Suprapubic skin (tissue), 4 donors: ENCODE results near the gene FKBP6. TPM values are rescaled to one million over a fixed set of nuclear protein-coding genes. Genes with fewer than 3 reads are reported as not detected.
A peak's percentile ranks its signal among the peaks of the same experiment; 100 is the strongest.
"Not testable (repeated sequence)": the region's sequence is repeated elsewhere in the genome, so short reads cannot be mapped to it uniquely, and the experiment has no call there.

ENCODE experiments used
- DNase-seq, 2 donors: peaks; one replicate each; pipeline ENCODE4 v3.0.0-alpha.2; 2019; ENCODE audit warnings: low spot score in 2 of 2
- H3K27ac ChIP-seq: fragments of 200-600 bp; sonication (generic); one replicate; pipeline ENCODE4 v1.5.1; 2019
- H3K27me3 ChIP-seq: fragments of 200-600 bp; sonication (generic); one replicate; pipeline ENCODE4 v1.5.1; 2019
- H3K36me3 ChIP-seq: fragments of 200-600 bp; sonication (generic); one replicate; pipeline ENCODE4 v1.5.1; 2019
- H3K4me1 ChIP-seq: fragments of 200-600 bp; sonication (generic); one replicate; pipeline ENCODE4 v1.5.1; 2019
- H3K4me3 ChIP-seq: fragments of 200-600 bp; sonication (generic); one replicate; pipeline ENCODE4 v1.5.1; 2019; ENCODE audit warnings: mild to moderate bottlenecking
- H3K9me3 ChIP-seq: fragments of 200-600 bp; sonication (generic); one replicate; pipeline ENCODE4 v1.5.1; 2019
- EP300 ChIP-seq: sonication (generic); formaldehyde crosslinking; IDR thresholded peaks from one replicate; pipeline ENCODE4 v1.6.1; 2017; ENCODE audit warnings: antibody characterized with exemption
- POLR2A ChIP-seq, 2 donors: fragments of 450-650 bp; IDR thresholded peaks; one replicate each; pipeline ENCODE4 v1.6.1; 2017; ENCODE audit warnings: antibody characterized with exemption in 2 of 2, mild to moderate bottlenecking in 2 of 2, moderate library complexity in 2 of 2
- POLR2AphosphoS5 ChIP-seq, 3 donors: sonication (generic); formaldehyde crosslinking; IDR thresholded peaks; one replicate each; pipeline ENCODE4 v1.6.1; 2017; ENCODE audit warnings: antibody characterized with exemption in 3 of 3
- whole genome bisulfite sequencing: methylation state at CpG from one replicate; pipeline ENCODE4 v1.1.5; 2018; 5-methylcytosine and 5-hydroxymethylcytosine counted together
- total RNA-seq, 4 donors: library from RNA; depleted of rRNA; stranded (reverse); fragments of >200 nt; gene quantifications; one replicate each; pipeline ENCODE4 v1.1.0, GENCODE V29; 2016
- TF ChIP-seq, protein P1 (sequence below), 2 donors: fragments of 200-600 bp in 1 of 2; fragments of 450-650 bp in 1 of 2; sonication (generic) in 1 of 2; IDR thresholded peaks; one replicate each; pipeline ENCODE4 v1.5.1; 2016 to 2019; ENCODE audit warnings: antibody characterized with exemption in 2 of 2, mild to moderate bottlenecking in 1 of 2, moderate library complexity in 1 of 2

Gene FKBP6, protein sequence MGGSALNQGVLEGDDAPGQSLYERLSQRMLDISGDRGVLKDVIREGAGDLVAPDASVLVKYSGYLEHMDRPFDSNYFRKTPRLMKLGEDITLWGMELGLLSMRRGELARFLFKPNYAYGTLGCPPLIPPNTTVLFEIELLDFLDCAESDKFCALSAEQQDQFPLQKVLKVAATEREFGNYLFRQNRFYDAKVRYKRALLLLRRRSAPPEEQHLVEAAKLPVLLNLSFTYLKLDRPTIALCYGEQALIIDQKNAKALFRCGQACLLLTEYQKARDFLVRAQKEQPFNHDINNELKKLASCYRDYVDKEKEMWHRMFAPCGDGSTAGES
- not detected for total RNA-seq

DNA sequence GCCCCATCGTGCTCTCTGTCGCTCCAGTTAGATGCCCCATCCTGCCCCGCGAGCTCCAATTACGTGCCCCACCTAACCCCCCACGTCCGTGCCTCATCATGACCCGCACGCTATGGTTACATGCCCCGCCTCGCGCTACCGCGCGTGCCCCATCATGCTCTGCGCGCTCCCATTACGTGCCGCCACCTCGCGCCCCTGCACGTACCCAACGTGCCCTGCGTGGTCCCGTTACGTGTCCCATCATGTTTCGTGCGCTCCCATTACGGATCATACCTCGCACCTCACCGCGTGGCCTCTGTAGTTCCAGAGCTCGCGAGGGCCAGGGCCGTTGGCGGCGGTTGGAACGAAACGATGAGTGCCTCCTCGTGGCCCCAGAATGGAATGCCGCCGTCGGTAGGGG, at the start of gene FKBP6, which contains the start of gene TRIM50:
Gene FKBP6, plus strand, starts transcription at position 240 of the 400 bp plus-strand sequence. CDS start 268 bp downstream, outside the sequence.
Gene TRIM50, minus strand, starts transcription at position 161 of the 400 bp plus-strand sequence. CDS start 3,295 bp downstream, outside the sequence.
- not testable (repeated sequence) for H3K4me3 ChIP-seq, H3K9me3 ChIP-seq, H3K27me3 ChIP-seq, H3K36me3 ChIP-seq, H3K27ac ChIP-seq, DNase-seq, H3K4me1 ChIP-seq
- WGBS, result 95% methylated on average over 43 of the region's 43 CpGs

DNA sequence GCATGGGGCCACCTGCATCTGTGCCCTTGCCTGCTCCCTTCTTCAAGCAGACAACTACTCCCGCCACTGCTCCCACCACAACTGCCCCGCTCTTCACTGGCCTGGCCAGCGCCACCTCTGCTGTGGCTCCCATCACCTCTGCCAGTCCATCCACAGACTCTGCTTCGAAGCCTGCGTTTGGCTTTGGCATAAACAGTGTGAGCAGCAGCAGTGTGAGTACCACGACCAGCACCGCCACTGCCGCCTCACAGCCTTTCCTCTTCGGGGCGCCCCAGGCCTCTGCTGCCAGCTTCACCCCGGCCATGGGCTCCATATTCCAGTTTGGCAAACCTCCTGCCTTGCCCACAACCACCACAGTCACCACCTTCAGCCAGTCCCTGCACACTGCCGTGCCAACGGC, 30.7 kb upstream of the FKBP6 start:
- H3K4me3 ChIP-seq, H3K27ac ChIP-seq, H3K36me3 ChIP-seq, DNase-seq, H3K4me1 ChIP-seq, H3K9me3 ChIP-seq, H3K27me3 ChIP-seq: not testable (repeated sequence)
- WGBS, result no CpG with 5 or more reads among the region's 13 CpGs

DNA sequence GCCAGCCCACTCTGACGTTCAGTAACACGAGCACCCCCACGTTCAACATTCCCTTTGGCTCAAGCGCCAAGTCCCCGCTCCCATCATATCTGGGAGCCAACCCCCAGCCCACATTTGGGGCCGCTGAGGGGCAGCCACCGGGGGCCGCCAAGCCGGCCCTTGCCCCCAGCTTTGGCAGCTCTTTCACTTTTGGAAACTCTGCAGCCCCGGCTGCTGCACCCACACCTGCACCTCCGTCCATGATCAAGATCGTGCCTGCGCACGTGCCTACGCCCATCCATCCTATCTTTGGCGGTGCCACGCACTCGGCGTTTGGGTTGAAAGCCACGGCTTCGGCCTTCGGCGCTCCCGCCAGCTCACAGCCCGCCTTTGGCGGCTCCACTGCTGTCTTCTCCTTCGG, 30.3 kb upstream of the FKBP6 start:
- 95% methylated on average over 16 of the region's 27 CpGs for WGBS
- H3K27me3 ChIP-seq, H3K4me1 ChIP-seq, DNase-seq, H3K4me3 ChIP-seq, H3K36me3 ChIP-seq, H3K9me3 ChIP-seq, H3K27ac ChIP-seq: not testable (repeated sequence)

DNA sequence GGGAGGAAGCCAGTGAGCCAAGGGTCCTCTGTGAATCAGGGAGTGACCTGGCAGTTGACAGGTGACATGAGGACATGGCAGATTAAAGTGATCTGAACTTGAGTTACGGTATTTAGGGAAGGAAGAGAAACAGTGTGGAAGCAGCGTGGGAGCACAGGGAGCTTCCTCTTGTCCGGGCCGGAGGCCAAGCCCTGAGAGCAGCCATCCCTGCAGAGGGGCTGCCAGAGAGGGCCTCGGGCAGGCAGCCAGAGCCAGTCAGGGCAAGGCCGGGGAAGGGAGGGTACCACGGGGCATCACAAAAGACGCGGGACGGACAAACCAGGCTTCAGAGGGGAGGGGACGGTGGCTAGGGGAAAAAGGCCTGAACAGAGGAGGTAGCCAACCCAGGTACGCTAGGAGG, 28.1 kb upstream of the FKBP6 start:
- H3K9me3 ChIP-seq, DNase-seq, H3K27ac ChIP-seq, H3K27me3 ChIP-seq, H3K4me1 ChIP-seq, H3K4me3 ChIP-seq: not testable (repeated sequence)
- WGBS, result 34% methylated on average over 8 of the region's 12 CpGs
- peaks cover 22% of the 10 kb centered on the region for H3K36me3 ChIP-seq

DNA sequence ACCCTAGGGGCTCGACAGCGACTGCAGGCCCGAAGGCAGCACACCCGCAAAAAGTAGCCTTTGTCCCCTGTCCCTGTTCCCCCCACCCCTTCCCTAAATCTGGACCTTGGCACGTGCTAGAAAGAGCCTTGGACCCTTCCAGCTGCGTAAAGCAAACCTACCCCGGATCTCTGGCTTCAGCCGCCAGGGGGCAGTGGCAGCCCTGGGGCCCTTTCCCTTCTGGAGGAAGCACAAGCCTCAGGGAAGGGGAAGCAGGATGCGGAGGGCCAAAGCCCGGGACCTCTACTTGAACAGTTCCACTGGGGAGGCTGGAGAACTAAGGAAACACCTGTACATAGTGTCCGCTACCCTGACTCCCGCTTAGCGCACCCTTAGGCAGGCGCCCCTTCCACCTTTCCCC, 26.9 kb upstream of the FKBP6 start:
- H3K9me3 ChIP-seq, H3K27me3 ChIP-seq, DNase-seq, H3K27ac ChIP-seq, H3K4me3 ChIP-seq, H3K4me1 ChIP-seq: not testable (repeated sequence)
- no CpG with 5 or more reads among the region's 14 CpGs for WGBS
- peaks cover 34% of the 10 kb centered on the region for H3K36me3 ChIP-seq

DNA sequence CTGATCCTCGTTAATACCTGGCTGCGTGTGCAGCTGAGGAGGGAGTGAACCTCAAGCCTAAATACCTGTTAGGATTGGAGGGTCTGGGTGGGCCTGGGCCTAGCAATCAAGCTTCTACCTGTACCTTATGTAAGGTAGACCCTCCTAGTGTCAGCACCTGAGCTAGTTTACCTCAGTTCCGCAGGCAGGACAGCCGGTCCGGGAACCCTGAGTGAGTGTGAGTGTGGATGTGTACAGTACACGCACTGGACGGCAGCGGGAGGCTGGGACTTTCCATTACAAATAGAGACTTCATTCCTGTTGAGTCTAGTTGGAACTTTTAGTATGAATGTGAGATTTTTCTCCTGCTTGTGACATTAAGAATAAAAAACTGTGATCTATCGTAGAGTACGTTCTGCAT, 25.1 kb upstream of the FKBP6 start:
- H3K36me3 ChIP-seq, result peaks cover 43% of the 10 kb centered on the region
- 97% methylated on average over 8 of the region's 10 CpGs for WGBS
- H3K9me3 ChIP-seq, H3K27me3 ChIP-seq, H3K4me3 ChIP-seq, DNase-seq, H3K27ac ChIP-seq, H3K4me1 ChIP-seq: not testable (repeated sequence)

DNA sequence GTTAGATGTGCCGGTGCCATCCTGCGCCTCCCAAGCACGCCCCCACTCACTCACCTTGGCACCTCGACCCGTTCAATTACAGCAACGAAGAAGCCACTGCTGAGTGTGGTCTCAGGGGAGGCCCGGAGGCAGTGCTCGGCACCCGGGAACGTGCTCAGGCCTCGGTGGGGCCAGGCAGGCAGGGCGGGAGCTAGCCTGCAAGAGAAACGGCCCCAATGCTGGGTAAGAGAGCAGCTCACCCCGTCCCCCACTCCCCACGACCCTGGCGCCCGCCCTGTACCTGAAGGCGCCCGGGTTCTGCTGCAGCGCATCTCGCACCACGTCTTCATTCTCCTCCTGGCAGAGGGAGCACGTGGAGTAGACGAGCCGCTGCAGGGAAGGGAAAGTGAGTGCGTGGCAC, 24.4 kb upstream of the FKBP6 start:
- Histone ChIP-seq H3K4me3 (no peak overlapping the region), H3K36me3 (peaks cover 43% of the 10 kb centered on the region), H3K27ac (no peak overlapping the region), H3K27me3 (no peaks in the 10 kb centered on the region), H3K4me1 (peaks cover 8% of the 10 kb centered on the region), H3K9me3 (no peaks in the 10 kb centered on the region)
- peak in 1 of 2 donors; percentile 41 for DNase-seq
- TF ChIP-seq EP300 (no peak), POLR2AphosphoS5 (IDR thresholded peaks at IDR 0.05) (no peak), POLR2A (IDR thresholded peaks at IDR 0.05) (no peak)
- TF ChIP-seq, protein P1, sequence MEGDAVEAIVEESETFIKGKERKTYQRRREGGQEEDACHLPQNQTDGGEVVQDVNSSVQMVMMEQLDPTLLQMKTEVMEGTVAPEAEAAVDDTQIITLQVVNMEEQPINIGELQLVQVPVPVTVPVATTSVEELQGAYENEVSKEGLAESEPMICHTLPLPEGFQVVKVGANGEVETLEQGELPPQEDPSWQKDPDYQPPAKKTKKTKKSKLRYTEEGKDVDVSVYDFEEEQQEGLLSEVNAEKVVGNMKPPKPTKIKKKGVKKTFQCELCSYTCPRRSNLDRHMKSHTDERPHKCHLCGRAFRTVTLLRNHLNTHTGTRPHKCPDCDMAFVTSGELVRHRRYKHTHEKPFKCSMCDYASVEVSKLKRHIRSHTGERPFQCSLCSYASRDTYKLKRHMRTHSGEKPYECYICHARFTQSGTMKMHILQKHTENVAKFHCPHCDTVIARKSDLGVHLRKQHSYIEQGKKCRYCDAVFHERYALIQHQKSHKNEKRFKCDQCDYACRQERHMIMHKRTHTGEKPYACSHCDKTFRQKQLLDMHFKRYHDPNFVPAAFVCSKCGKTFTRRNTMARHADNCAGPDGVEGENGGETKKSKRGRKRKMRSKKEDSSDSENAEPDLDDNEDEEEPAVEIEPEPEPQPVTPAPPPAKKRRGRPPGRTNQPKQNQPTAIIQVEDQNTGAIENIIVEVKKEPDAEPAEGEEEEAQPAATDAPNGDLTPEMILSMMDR (IDR thresholded peaks at IDR 0.05), result no peak
- WGBS, result 83% methylated on average over 24 of the region's 26 CpGs

DNA sequence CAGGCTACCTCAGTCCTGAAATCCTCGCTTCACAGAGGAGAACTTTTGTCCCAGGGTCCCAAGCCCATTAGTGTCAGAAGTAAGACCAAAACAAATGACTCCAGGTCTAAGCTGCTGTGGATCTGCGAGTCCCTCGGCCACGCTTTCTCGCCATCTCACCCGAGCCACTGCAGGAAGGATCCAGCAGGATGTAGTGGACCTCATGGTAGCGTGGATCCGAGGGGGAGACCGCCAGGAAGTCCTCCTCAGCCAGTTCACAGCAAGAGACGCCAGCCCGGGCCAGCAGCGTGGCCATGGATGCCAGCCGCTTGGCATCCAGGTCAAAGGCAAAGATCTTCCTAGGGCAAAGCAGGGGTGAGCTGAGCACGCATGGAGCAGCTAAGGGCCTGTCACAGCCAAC, 23.9 kb upstream of the FKBP6 start:
- DNase-seq, result peak in 1 of 2 donors; percentile 67
- no peaks in the 10 kb centered on the region for H3K27me3 ChIP-seq
- TF ChIP-seq, protein P1 (IDR thresholded peaks at IDR 0.05), result no peak
- TF ChIP-seq POLR2A (IDR thresholded peaks at IDR 0.05), result no peak
- TF ChIP-seq EP300, result no peak
- TF ChIP-seq POLR2AphosphoS5 (IDR thresholded peaks at IDR 0.05), result no peak
- H3K4me3 ChIP-seq, result no peak overlapping the region
- H3K27ac ChIP-seq, result no peak overlapping the region
- H3K4me1 ChIP-seq, result peaks cover 11% of the 10 kb centered on the region
- H3K9me3 ChIP-seq, result no peaks in the 10 kb centered on the region
- H3K36me3 ChIP-seq, result peaks cover 43% of the 10 kb centered on the region
- 83% methylated on average over 6 of the region's 14 CpGs for WGBS

DNA sequence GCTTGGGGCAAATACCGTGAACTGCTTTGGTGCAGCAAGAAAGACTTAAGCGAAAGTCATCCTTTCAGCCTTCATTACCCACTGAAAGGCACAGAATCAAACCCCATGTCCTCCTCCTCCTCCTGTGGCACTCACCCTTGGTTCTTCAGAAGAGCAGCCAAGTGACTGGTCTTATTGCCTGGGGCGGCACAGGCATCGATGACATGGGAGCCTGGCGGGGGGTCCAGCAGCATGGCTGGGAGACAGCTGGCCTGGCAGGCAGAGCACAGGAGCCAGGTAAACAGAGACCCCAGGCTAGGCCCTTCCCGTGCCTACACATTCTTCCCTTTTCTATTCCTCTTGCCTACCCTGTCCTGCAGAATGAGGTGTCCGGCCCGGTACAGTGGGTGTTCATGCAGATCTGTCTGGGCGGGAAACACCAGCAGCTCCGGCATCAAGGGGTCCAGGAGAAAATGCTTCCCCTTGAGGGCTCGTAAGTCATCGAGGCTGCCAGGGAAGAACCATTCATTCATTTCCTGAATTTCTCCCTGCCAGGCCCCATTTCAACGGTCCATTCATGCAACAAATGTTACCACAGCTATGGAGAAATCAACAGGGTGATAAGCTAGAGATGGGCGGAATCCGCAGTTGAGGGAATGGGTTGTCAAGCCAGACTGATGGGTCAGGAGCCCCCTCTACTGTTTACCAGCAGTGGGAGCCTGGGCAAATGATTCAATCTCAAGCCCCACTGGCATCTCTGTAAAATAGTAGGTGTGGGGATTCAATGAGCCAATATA, 23.2 kb upstream of the FKBP6 start:
- H3K27ac ChIP-seq, H3K9me3 ChIP-seq, H3K4me3 ChIP-seq, H3K27me3 ChIP-seq: not testable (repeated sequence)
- 84% methylated on average over 11 of the region's 15 CpGs for WGBS
- H3K4me1 ChIP-seq, result peaks cover 15% of the 10 kb centered on the region
- peak in 1 of 2 donors; percentile 44 for DNase-seq
- H3K36me3 ChIP-seq, result peaks cover 43% of the 10 kb centered on the region
